ENCODE data around the gene PROS1.
A peak's percentile ranks its signal among the peaks of the same experiment; 100 is the strongest.
"Not testable (repeated sequence)": the region's sequence is repeated elsewhere in the genome, so short reads cannot be mapped to it uniquely, and the experiment has no call there.

PROS1 gene

GRCh38 chr3:93861017-93861416, 112.7 kb downstream of the PROS1 start:
- DNase-seq = no peak

- DNase-seq = no peak
These were observed 118.3 kb downstream of the PROS1 start for GRCh38 chr3:93855401-93855800.

GRCh38 chr3:93852228-93852627, 121.5 kb downstream of the PROS1 start:
- DNase-seq = not testable (repeated sequence)

GRCh38 chr3:93843981-93844380, 129.7 kb downstream of the PROS1 start:
- peak; percentile 31 for DNase-seq

- not testable (repeated sequence) for DNase-seq
These were observed 134.5 kb downstream of the PROS1 start for GRCh38 chr3:93839193-93839592.
